GM19023 (cell line): ENCODE measurements around the gene LRCH3.
"Not testable (repeated sequence)": the region's sequence is repeated elsewhere in the genome, so short reads cannot be mapped to it uniquely, and the experiment has no call there.

Experiments used
- ATAC-seq: cut with Tn5 transposase; IDR thresholded peaks from one replicate; pipeline ENCODE4 v1.9.1; 2021; ENCODE audit warnings: mild to moderate bottlenecking, moderate library complexity; ENCODE audit not compliant: unreplicated experiment

The LRCH3 gene

GRCh38 chr3:197881970-197882338 lies 90.9 kb downstream of the LRCH3 start:
- ATAC-seq, result no peak

- no peak for ATAC-seq
Observed at GRCh38 chr3:197882586-197882985, 91.5 kb downstream of the LRCH3 start.

GRCh38 chr3:197883541-197883940 lies 92.5 kb downstream of the LRCH3 start:
- no peak for ATAC-seq

- ATAC-seq, result not testable (repeated sequence)
Observed at GRCh38 chr3:197884330-197884729, 93.3 kb downstream of the LRCH3 start.

- not testable (repeated sequence) for ATAC-seq
Observed at GRCh38 chr3:197886052-197886451, 95.0 kb downstream of the LRCH3 start.

GRCh38 chr3:197887430-197888053 lies 96.5 kb downstream of the LRCH3 start:
- not testable (repeated sequence) for ATAC-seq

GRCh38 chr3:197888511-197888910 lies 97.5 kb downstream of the LRCH3 start:
- no peak for ATAC-seq

GRCh38 chr3:197889204-197889930 lies 98.3 kb downstream of the LRCH3 start:
- no peak for ATAC-seq

- ATAC-seq, result no peak
Observed at GRCh38 chr3:197890693-197891092, 99.6 kb downstream of the LRCH3 start.

GRCh38 chr3:197892162-197892561 lies 101.1 kb downstream of the LRCH3 start:
- ATAC-seq, result no peak

- no peak for ATAC-seq
Observed at GRCh38 chr3:197896421-197896820, 105.4 kb downstream of the LRCH3 start.

- ATAC-seq, result no peak
Observed at GRCh38 chr3:197899833-197900478, 108.9 kb downstream of the LRCH3 start.

GRCh38 chr3:197901626-197902025 lies 110.6 kb downstream of the LRCH3 start:
- ATAC-seq, result no peak

- ATAC-seq, result peak; percentile 87
Observed at GRCh38 chr3:197906023-197906849, 115.2 kb downstream of the LRCH3 start.

GRCh38 chr3:197906850-197907187 lies 115.8 kb downstream of the LRCH3 start:
- peak; percentile 5 for ATAC-seq

GRCh38 chr3:197907196-197907595 lies 116.1 kb downstream of the LRCH3 start:
- no peak for ATAC-seq

- not testable (repeated sequence) for ATAC-seq
Observed at GRCh38 chr3:197908550-197908949, 117.5 kb downstream of the LRCH3 start.

GRCh38 chr3:197908957-197909701 lies 118.1 kb downstream of the LRCH3 start:
- no peak for ATAC-seq

- no peak for ATAC-seq
Observed at GRCh38 chr3:197912741-197913476, 121.9 kb downstream of the LRCH3 start.
